Anterior cingulate cortex (tissue), 58 donors: ENCODE measurements around the gene SLC7A7.
"Not testable (repeated sequence)": the region's sequence is repeated elsewhere in the genome, so short reads cannot be mapped to it uniquely, and the experiment has no call there.

ENCODE experiments used
- DNase-seq, 58 donors: peaks; one replicate each; lab custom pipeline; 2025; lab: John Stamatoyannopoulos, UW

The SLC7A7 gene

GRCh38 chr14:22766457-22767322 lies 48.5 kb downstream of the SLC7A7 start, which contains the start of gene OXA1L:
Gene OXA1L, plus strand, starts transcription at chr14:22766688. Its CDS starts 14 bp downstream, at chr14:22766702.
- DNase-seq, result peak; percentile 32 to 97 (median 90)

- DNase-seq, result no peak
Measured at GRCh38 chr14:22764382-22764781, 50.9 kb downstream of the SLC7A7 start.

- no peak for DNase-seq
Measured at GRCh38 chr14:22761734-22762133, 53.5 kb downstream of the SLC7A7 start.

GRCh38 chr14:22757972-22758650 lies 57.1 kb downstream of the SLC7A7 start:
- DNase-seq, result not testable (repeated sequence)

GRCh38 chr14:22753586-22753985 lies 61.6 kb downstream of the SLC7A7 start:
- no peak for DNase-seq

DNA sequence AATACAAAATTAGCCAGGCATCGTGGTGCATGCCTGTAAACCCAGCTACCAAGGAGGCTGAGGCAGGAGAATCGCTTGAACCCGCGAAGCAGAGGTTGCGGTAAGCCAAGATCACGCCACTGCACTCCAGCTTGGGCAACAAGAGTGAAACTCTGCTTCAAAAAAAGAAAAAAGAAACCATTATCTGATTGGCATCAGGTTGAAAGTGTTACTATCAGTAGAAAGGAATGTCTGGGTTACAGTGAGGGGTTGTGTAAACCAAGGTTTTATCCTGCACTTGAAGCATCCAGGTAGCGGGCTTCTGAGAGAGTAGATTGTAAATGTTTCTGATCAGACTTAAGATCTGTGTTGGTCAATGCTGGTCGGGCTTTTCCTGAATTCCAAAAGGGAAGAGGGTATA lies 62.8 kb downstream of the SLC7A7 start:
- no peak for DNase-seq

- no peak for DNase-seq
Measured at GRCh38 chr14:22748631-22749068, 66.6 kb downstream of the SLC7A7 start.

DNA sequence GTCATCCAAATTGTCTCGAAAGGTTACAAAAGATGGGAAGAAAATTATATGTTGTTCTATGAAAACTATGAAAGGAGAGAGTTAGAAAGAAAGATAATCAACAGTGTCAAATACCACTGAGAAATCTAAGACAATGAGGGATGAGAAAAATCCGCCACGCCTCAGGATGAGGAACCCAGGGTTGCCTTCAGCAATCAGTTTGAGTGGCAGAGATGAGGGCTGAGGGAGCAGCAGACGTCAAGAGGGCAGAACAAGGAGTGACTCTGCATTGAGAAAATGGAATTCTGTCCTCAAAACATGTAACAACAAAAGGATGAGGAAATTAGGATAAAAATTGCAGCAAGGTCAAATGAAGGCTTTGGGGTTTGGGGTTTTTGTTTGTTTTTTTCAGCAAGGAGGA lies 67.0 kb downstream of the SLC7A7 start:
- no peak for DNase-seq

DNA sequence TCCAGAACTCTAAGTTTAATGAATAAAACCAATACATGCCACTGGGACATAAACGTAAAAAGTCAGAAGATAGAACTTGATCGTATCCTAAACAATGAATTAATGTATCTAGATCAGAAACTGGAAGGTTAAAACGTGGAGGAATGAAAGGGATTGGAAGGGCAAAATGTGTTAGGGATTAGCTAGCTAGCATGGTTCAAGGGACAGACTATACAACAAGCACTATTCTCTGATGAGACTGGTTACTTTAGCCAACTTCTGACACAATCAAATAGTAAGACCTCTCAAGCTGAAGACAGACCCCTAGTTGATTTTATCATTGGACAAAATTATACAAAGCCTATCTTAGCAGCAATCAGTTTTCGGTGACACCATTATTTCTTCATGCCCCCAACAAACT lies 67.5 kb downstream of the SLC7A7 start:
- DNase-seq, result no peak

DNA sequence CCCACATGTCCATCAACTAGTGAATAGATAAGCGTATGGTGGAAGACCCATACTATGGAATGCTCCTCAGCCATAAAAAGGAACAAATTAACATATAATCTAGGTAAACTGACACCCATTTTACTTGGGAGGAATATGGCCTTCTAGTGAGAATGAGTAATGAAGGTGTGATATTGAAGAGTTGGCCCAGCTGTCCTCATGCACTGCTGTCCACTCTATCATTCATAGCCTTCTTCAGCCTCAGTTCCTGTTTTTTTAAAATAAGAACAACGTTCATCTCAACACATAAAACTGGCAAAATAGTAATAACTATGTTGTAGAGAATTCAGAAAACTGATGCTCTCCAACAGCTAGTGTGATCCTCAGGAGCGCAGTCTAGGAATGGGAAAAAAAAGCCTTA lies 75.2 kb downstream of the SLC7A7 start:
- DNase-seq, result no peak

DNA sequence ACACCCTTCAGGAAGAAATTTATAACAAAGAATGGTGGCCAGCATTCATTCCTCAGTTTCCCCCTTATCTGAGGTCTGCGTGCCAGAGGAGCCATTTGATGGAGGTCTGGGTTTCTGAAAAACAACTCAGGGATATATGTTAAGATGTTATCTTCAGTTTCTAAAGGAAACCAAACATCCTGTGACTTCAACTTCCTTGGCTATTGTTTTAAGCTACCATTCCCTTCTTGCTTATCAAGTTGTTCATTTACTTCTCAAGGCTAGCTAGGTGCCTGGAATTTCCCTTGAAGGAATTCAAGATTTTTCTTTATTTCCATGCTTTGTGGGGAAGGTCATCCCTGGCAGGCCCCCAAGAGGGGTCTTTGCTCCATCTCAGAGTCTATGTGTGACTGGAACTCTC lies 75.8 kb downstream of the SLC7A7 start:
- DNase-seq, result no peak

DNA sequence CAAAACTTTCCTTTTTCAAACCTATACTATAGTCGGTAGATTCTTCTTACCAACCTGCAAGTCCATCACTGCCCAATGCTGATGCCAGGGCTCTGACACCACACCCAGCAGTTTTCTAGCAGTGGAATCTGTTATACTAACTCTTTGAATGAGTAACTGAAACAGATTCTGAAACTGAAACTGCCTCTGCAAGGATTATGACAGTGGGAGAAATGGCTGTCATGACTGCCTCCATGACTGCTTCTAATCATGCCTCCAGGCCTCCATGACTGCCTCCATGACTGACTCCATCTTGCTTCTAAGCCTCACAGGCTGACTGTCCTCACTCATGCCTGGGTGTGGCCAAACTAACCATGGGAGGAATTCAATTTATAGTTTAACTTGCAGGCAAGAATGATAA lies 78.2 kb downstream of the SLC7A7 start:
- DNase-seq, result no peak

DNA sequence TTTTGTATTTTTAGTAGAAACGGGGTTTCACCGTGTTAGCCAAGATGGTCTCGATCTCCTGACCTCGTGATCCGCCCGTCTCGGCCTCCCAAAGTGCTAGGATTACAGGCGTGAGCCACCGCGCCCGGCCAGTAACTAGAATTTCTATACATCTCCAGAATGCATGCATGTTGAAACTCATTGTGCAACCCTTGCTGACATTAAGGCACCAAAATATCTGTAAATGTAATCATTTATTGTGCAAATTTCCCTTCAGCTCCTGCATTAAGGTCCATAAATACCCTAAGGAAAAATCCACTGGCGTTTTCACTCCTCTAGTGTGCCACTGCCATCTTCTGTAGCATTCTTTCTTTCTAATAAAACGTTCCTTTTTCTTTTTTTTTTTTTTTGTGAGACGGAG lies 78.9 kb downstream of the SLC7A7 start:
- not testable (repeated sequence) for DNase-seq

DNA sequence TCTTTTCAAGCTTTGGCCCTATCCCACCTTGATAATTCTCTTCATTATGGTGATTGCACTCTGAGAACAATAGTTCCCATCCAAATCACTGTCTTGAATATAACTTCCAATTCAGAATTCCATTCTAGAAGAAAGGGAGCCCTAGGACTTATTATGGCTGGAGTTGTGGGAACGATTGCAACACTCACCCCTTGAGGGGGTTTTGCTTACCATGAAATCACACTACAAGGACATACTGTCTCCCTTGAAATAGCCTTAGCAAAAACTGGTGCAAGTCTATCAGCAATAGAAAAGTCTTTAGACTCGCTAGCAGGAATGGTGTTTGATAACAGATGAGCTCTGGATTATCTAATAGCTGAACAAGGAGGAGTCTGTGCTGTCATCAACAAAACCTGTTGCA lies 80.1 kb downstream of the SLC7A7 start:
- no peak for DNase-seq

GRCh38 chr14:22733829-22734228 lies 81.4 kb downstream of the SLC7A7 start:
- DNase-seq, result no peak

DNA sequence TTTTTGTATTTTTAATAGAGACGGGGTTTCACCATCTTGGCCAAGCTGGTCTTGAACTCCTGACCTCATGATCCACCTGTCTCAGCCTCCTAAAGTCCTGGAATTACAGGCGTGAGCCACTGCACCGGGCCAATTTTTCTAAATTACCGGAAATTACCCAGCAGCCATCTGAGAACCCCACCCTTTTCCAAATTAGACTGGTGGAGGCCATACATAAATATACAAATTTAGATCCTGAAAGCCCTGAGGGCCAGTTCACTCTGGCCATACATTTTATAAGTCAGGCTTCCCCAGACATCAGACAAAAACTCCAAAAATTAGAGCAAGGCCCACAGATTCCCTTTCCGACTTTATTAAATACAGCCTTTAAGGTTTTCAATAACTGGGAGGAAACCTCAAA lies 83.2 kb downstream of the SLC7A7 start:
- DNase-seq, result not testable (repeated sequence)

GRCh38 chr14:22726012-22726411 lies 89.2 kb downstream of the SLC7A7 start:
- DNase-seq, result no peak

- not testable (repeated sequence) for DNase-seq
Measured at GRCh38 chr14:22725374-22725773, 89.9 kb downstream of the SLC7A7 start.

- DNase-seq, result not testable (repeated sequence)
Measured at GRCh38 chr14:22724847-22725246, 90.4 kb downstream of the SLC7A7 start.

GRCh38 chr14:22723815-22724214 lies 91.4 kb downstream of the SLC7A7 start:
- DNase-seq, result no peak
